SK-N-SH treated with all-trans-retinoic acid at 6 μM for 48 hours (cell line): ENCODE data around the gene USP35.

Experiments
- ATAC-seq: fragments of 200-7000 bp; cut with Tn5 transposase; 3 replicates; pipeline ENCODE4 v1.9.1; 2020; ENCODE audit warnings: mild to moderate bottlenecking, moderate library complexity
- BACH2 ChIP-seq: fragments of 250-450 bp; sonication (Bioruptor Pico); IDR thresholded peaks from 2 replicates; pipeline ENCODE4 v1.9.0; 2021; ENCODE audit warnings: mild to moderate bottlenecking, borderline replicate concordance
- CREB5 ChIP-seq: fragments of 250-450 bp; sonication (Bioruptor Pico); IDR thresholded peaks from 2 replicates; pipeline ENCODE4 v1.5.1; 2020; ENCODE audit warnings: low read depth, mild to moderate bottlenecking, moderate library complexity
- CSDC2 ChIP-seq: fragments of 250-450 bp; sonication (Bioruptor Pico); IDR thresholded peaks from 2 replicates; pipeline ENCODE4 v1.5.0; 2020; ENCODE audit warnings: mild to moderate bottlenecking, moderate library complexity
- GLIS3 ChIP-seq: fragments of 250-450 bp; sonication (Bioruptor Pico); IDR thresholded peaks from 2 replicates; pipeline ENCODE4 v1.5.0; 2020; ENCODE audit warnings: mild to moderate bottlenecking, moderate library complexity
- ISL1 ChIP-seq: fragments of 250-450 bp; sonication (Bioruptor Pico); IDR thresholded peaks from 2 replicates; pipeline ENCODE4 v2.1.2; 2022; ENCODE audit warnings: mild to moderate bottlenecking, moderate library complexity
- POU6F1 ChIP-seq: fragments of 250-450 bp; sonication (Bioruptor Pico); IDR thresholded peaks from 2 replicates; pipeline ENCODE4 v1.8.0; 2021; ENCODE audit warnings: low read depth, mild to moderate bottlenecking, moderate library complexity, borderline replicate concordance
- PPARA ChIP-seq: fragments of 250-450 bp; sonication (Bioruptor Pico); IDR thresholded peaks from 2 replicates; pipeline ENCODE4 v1.5.0; 2020; ENCODE audit warnings: mild to moderate bottlenecking, borderline replicate concordance
- RARB ChIP-seq: fragments of 250-450 bp; sonication (Bioruptor Pico); IDR thresholded peaks from 2 replicates; pipeline ENCODE4 v1.8.0; 2021; ENCODE audit warnings: mild to moderate bottlenecking, moderate library complexity
- TCF4 ChIP-seq: fragments of 250-450 bp; sonication (Bioruptor Pico); IDR thresholded peaks from 2 replicates; pipeline ENCODE4 v1.8.0; 2021; ENCODE audit warnings: mild to moderate bottlenecking, moderate library complexity, borderline replicate concordance
- TOX ChIP-seq: fragments of 250-450 bp; sonication (Bioruptor Pico); IDR thresholded peaks from 2 replicates; pipeline ENCODE4 v1.8.0; 2021; ENCODE audit warnings: mild to moderate bottlenecking, moderate library complexity, borderline replicate concordance
- TSHZ2 ChIP-seq: fragments of 250-450 bp; sonication (Bioruptor Pico); IDR thresholded peaks from 2 replicates; pipeline ENCODE4 v1.5.0; 2020; ENCODE audit warnings: mild to moderate bottlenecking, moderate library complexity
- ZFP3 ChIP-seq: fragments of 250-450 bp; sonication (Bioruptor Pico); IDR thresholded peaks from 2 replicates; pipeline ENCODE4 v1.5.0; 2020; ENCODE audit warnings: mild to moderate bottlenecking, moderate library complexity
- ZNF70 ChIP-seq: fragments of 450-650 bp; formaldehyde crosslinking; IDR thresholded peaks from 2 replicates; pipeline ENCODE4 v1.5.0; 2020; ENCODE audit warnings: mild to moderate bottlenecking, moderate library complexity
- ZNF8 ChIP-seq: fragments of 450-650 bp; formaldehyde crosslinking; IDR thresholded peaks from 2 replicates; pipeline ENCODE4 v1.5.0; 2020; ENCODE audit warnings: mild to moderate bottlenecking, moderate library complexity

The USP35 gene

GRCh38 chr11:78188286-78189173 is at the start of gene USP35, which contains the start of gene KCTD21:
TSS of gene USP35 (plus strand) at chr11:78188919. CDS start at chr11:78196246, 7,327 bp downstream.
TSS of gene KCTD21 (minus strand) at chr11:78188626. CDS start at chr11:78174554, 14,072 bp downstream.
- TF ChIP-seq ISL1 (CRISPR knock-in tag) (no peak), TSHZ2 (peak; percentile 72; the same call in 1 of the 2 replicates), GLIS3 (peak; percentile 66; the same call in 1 of the 2 replicates), BACH2 (CRISPR knock-in tag) (no peak), CSDC2 (CRISPR knock-in tag) (peak; percentile 82; the same call in 1 of the 2 replicates), ZNF8 (CRISPR knock-in tag) (no peak), TCF4 (peak; percentile 46; the same call in 1 of the 2 replicates), ZFP3 (CRISPR knock-in tag) (peak; percentile 82), RARB (CRISPR knock-in tag) (no peak), POU6F1 (no peak), PPARA (CRISPR knock-in tag) (no peak), CREB5 (CRISPR knock-in tag) (no peak)
- ATAC-seq = peak; percentile 98

- peak; percentile 98 for ATAC-seq
Measured at GRCh38 chr11:78139422-78140391, 49.0 kb upstream of the USP35 start, which contains the start of gene ALG8. TSS of gene ALG8 (minus strand) at chr11:78139626. CDS start at chr11:78139588, 38 bp downstream.

GRCh38 chr11:78140392-78141077 is 48.2 kb upstream of the USP35 start:
- no peak for TF ChIP-seq CSDC2 (CRISPR knock-in tag)
- TF ChIP-seq POU6F1 = no peak
- no peak for TF ChIP-seq TOX
- 0 out of 2 replicates have a peak, but pooled peaks have one; percentile 19 for TF ChIP-seq ZNF70 (CRISPR knock-in tag)
- ATAC-seq = no peak

More at GRCh38 chr11:78139422-78140391, 49.0 kb upstream of the USP35 start, which contains the start of gene ALG8:
- TF ChIP-seq ZFP3 (CRISPR knock-in tag) = peak; percentile 97
- TF ChIP-seq POU6F1 = no peak
